Gastroesophageal sphincter (tissue), 4 donors: ENCODE measurements around the gene LIF. TPM values are rescaled to one million over a fixed set of nuclear protein-coding genes. Genes with fewer than 3 reads are reported as not detected.

Source experiments
- ATAC-seq: fragments of 150-250 bp; one replicate; pipeline ENCODE4 v1.9.1; 2016; ENCODE audit warnings: mild to moderate bottlenecking, moderate library complexity
- H3K27ac ChIP-seq, 4 donors: fragments of 200-600 bp; sonication (generic) in 3 of 4; 1 replicate in 3 of 4; 2 replicates in 1 of 4; pipeline ENCODE4 v1.5.1; 2016 to 2019
- H3K27me3 ChIP-seq: fragments of 200-600 bp; sonication (generic); one replicate; pipeline ENCODE4 v1.5.1; 2019
- H3K36me3 ChIP-seq, 2 donors: fragments of 200-600 bp; sonication (generic); one replicate each; pipeline ENCODE4 v1.5.1; 2019; ENCODE audit warnings: control low read depth in 1 of 2
- H3K4me1 ChIP-seq, 3 donors: fragments of 200-600 bp; sonication (generic); 1 replicate in 2 of 3; 2 replicates in 1 of 3; pipeline ENCODE4 v1.5.1; 2016 to 2019; ENCODE audit warnings: control low read depth in 2 of 3
- H3K4me3 ChIP-seq, 2 donors: fragments of 200-600 bp; sonication (generic); one replicate each; pipeline ENCODE4 v1.5.1; 2019; ENCODE audit warnings: mild to moderate bottlenecking in 1 of 2, moderate library complexity in 1 of 2
- H3K9me3 ChIP-seq, 3 donors: fragments of 200-600 bp; sonication (generic); one replicate each; pipeline ENCODE4 v1.5.1; 2017 to 2019; ENCODE audit warnings: control low read depth in 2 of 3
- CTCF ChIP-seq, 4 experiments: fragments of 200-600 bp in 2 of 4; fragments of 450-650 bp in 2 of 4; sonication (generic) in 1 of 4; IDR thresholded peaks; one replicate each; pipeline ENCODE4 v1.5.1; 2017 to 2019; ENCODE audit warnings: antibody characterized with exemption in 4 of 4, mild to moderate bottlenecking in 2 of 4, moderate library complexity in 2 of 4
- EP300 ChIP-seq: sonication (generic); formaldehyde crosslinking; IDR thresholded peaks from one replicate; pipeline ENCODE4 v1.6.1; 2017; ENCODE audit warnings: antibody characterized with exemption, mild to moderate bottlenecking
- POLR2A ChIP-seq, 2 donors: fragments of 450-650 bp; IDR thresholded peaks; one replicate each; pipeline ENCODE4 v1.6.1; 2017; ENCODE audit warnings: antibody characterized with exemption in 2 of 2, mild to moderate bottlenecking in 2 of 2, moderate library complexity in 1 of 2
- POLR2AphosphoS5 ChIP-seq: sonication (generic); formaldehyde crosslinking; IDR thresholded peaks from one replicate; pipeline ENCODE4 v1.6.1; 2017; ENCODE audit warnings: antibody characterized with exemption
- WGBS, 2 donors: methylation state at CpG; one replicate each; pipeline ENCODE4 v1.1.5; 2018; ENCODE audit warnings: low coverage in 1 of 2; 5-methylcytosine and 5-hydroxymethylcytosine counted together
- total RNA-seq, 4 donors: library from RNA; depleted of rRNA; stranded (reverse); fragments of >200 nt; gene quantifications; one replicate each; pipeline ENCODE4 v1.1.0, GENCODE V29; 2016

Gene LIF
- total RNA-seq, 4 donors from 2014 or later: 0.58 to 15.8 (median 0.59) TPM; not detected in 1

- Histone ChIP-seq H3K9me3 (no peaks in the 10 kb centered on the region), H3K27ac (peak overlapping the region in 1 of 4 donors; percentile 67), H3K4me3 (no peak overlapping the region), H3K27me3 (peaks cover 71% of the 10 kb centered on the region), H3K36me3 (no peaks in the 10 kb centered on the region), H3K4me1 (peaks cover 0 to 22% (median 11%) of the 10 kb centered on the region in 3 donors)
- no peak for ATAC-seq
- TF ChIP-seq POLR2A (IDR thresholded peaks at IDR 0.05): no peak
- no peak for TF ChIP-seq EP300
- TF ChIP-seq POLR2AphosphoS5: no peak
- TF ChIP-seq CTCF (IDR thresholded peaks at IDR 0.05): no peak
- WGBS, 2 donors: 78% methylated on average over 7 of the region's 11 CpGs; no CpG with 5 or more reads in 1 of the 2 donors
Measured at GRCh38 chr22:30247561-30247960, 1.0 kb upstream of the LIF start.

DNA sequence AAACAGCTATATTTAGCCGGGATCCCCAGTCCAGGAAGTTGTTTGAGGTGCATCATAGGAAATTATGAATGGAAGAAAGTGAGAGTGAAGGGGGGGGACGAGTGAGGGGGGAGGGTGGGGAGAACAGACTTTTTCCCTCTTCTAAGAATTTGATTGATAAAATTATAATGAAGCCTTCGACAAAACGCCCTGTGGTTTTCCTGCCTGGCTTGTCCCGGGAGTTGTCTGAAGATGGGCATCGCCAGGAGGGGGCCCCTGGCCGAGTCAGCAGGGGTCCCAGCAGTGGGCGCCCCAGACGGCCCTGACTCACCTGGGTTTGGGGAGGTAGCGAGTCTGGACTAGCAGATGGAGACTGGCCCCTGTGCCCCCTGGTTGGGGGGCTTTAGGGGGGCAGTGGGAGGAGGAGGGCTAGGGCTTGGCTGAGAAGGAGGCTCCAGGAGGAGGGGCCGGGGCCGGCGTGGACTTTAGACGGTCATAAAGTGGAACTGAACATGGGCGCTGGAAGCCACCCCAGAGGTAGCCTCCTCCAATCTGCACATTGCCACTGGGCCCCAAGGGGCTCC lies 336 bp upstream of the LIF start:
- ATAC-seq: no peak
- H3K36me3 ChIP-seq: no peaks in the 10 kb centered on the region
- peak overlapping the region in 1 of 2 donors; percentile 54 for H3K4me3 ChIP-seq
- WGBS, 2 donors: 8 to 18% methylated on average over 2 to 6 of the region's 15 CpGs
- H3K4me1 ChIP-seq: peaks cover 0 to 19% (median 11%) of the 10 kb centered on the region in 3 donors
- H3K27ac ChIP-seq: peak overlapping the region in 1 of 4 donors; percentile 67
- H3K9me3 ChIP-seq: no peaks in the 10 kb centered on the region
- TF ChIP-seq POLR2A (IDR thresholded peaks at IDR 0.05) (no peak), EP300 (no peak), CTCF (IDR thresholded peaks at IDR 0.05) (no peak), POLR2AphosphoS5 (no peak)
- peaks cover 74% of the 10 kb centered on the region for H3K27me3 ChIP-seq

GRCh38 chr22:30245181-30245984 lies 1.2 kb downstream of the LIF start:
- Histone ChIP-seq H3K4me1 (peaks cover 0 to 19% (median 14%) of the 10 kb centered on the region in 3 donors), H3K27ac (peak overlapping the region in 1 of 4 donors; percentile 64), H3K9me3 (no peaks in the 10 kb centered on the region), H3K27me3 (peaks cover 74% of the 10 kb centered on the region), H3K36me3 (no peaks in the 10 kb centered on the region), H3K4me3 (peak overlapping the region in 1 of 2 donors; percentile 54)
- WGBS, 2 donors: 74 to 100% methylated on average over 1 to 5 of the region's 15 CpGs
- no peak for ATAC-seq
- TF ChIP-seq POLR2AphosphoS5: no peak
- no peak for TF ChIP-seq CTCF (IDR thresholded peaks at IDR 0.05)
- no peak for TF ChIP-seq POLR2A (IDR thresholded peaks at IDR 0.05)
- TF ChIP-seq EP300: no peak

DNA sequence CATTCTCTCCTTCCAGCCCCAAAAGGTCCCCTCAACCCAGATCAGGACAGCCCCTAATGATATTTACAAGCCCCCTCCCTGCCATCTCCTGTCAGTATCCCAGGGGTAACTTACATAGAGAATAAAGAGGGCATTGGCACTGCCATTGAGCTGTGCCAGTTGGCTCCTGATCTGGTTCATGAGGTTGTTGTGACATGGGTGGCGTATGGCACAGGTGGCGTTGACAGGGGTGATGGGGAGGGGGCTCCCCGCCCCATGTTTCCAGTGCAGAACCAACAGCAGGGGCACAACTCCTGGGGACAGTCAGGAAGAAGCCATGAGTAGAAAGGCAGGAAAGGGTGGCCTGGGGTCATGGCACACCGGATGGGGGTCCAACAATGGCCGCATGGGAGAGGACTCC lies 1.9 kb downstream of the LIF start:
- H3K4me3 ChIP-seq: no peak overlapping the region
- H3K27ac ChIP-seq: no peak overlapping the region
- no peak for TF ChIP-seq EP300
- TF ChIP-seq POLR2AphosphoS5: no peak
- H3K4me1 ChIP-seq: peaks cover 0 to 19% (median 14%) of the 10 kb centered on the region in 3 donors
- peaks cover 73% of the 10 kb centered on the region for H3K27me3 ChIP-seq
- H3K9me3 ChIP-seq: no peaks in the 10 kb centered on the region
- no peak for ATAC-seq
- WGBS, 2 donors: 100% methylated on average over 2 of the region's 5 CpGs; no CpG with 5 or more reads in 1 of the 2 donors
- H3K36me3 ChIP-seq: no peaks in the 10 kb centered on the region

DNA sequence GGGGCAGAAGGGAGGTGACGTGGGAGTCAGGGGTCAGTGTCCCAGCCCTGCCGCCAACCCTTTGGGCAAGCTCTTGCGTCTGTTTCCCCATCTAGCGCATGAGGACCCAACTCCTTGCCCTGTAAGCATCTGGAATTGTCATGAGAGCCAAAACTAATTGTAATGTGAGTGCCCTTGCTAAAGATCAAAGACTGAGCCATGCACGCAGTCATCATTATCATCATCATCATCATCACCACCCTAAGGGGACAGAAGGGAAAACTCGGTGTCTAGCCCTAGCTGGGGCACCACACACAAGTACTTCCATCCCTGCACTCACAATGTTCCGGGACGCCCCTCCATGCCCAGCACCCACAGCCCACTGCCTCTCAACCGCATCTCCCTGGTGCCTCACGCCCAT lies 2.5 kb downstream of the LIF start:
- TF ChIP-seq CTCF (IDR thresholded peaks at IDR 0.05) (no peak), POLR2A (IDR thresholded peaks at IDR 0.05) (no peak), EP300 (no peak), POLR2AphosphoS5 (no peak)
- peaks cover 0 to 19% (median 14%) of the 10 kb centered on the region in 3 donors for H3K4me1 ChIP-seq
- H3K9me3 ChIP-seq: no peaks in the 10 kb centered on the region
- no peak overlapping the region for H3K4me3 ChIP-seq
- ATAC-seq: no peak
- H3K36me3 ChIP-seq: no peaks in the 10 kb centered on the region
- H3K27me3 ChIP-seq: peaks cover 67% of the 10 kb centered on the region
- no peak overlapping the region for H3K27ac ChIP-seq
- WGBS, 2 donors: 96% methylated on average over 10 of the region's 10 CpGs; no CpG with 5 or more reads in 1 of the 2 donors
